HG03066 (cell line): ENCODE results near the gene KYNU.
"Not testable (repeated sequence)": the region's sequence is repeated elsewhere in the genome, so short reads cannot be mapped to it uniquely, and the experiment has no call there.

Experiments
- ATAC-seq: cut with Tn5 transposase; IDR thresholded peaks from one replicate; pipeline ENCODE4 v1.9.1; 2021; ENCODE audit warnings: low read depth; ENCODE audit not compliant: unreplicated experiment

KYNU gene

DNA sequence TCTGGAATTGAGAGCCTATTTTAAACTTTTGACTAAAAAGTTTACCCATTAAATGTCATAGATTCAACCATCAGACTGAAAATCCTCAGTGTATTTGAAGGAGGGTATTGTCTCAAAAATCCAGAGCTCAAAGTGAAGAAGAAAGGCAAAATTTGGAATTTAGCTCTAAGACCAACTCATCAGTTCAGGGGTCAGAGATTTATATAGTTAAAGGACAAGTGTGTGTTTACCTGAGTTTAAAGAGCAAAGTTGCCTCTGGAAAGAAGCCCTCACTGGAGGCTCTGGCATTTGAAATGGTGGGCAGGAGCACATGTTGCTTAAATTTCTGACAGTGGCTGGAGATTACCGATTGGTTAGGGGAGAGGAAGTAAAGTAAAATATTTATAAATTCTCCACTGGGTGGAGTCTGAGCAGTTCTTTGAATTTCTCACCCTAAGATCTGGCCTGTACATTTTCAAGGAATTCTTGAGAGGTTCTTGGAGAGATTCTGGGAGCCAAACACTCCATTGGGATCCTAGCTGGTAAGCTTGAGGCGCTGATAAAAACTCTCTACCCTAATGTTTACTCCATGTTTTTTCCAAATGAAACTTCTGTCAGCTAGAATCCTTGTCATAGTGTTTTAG lies at the start of gene KYNU:
KYNU (plus strand) TSS at position 449 of the 623 bp plus-strand sequence. CDS start 7,704 bp downstream, outside the sequence.
- peak; percentile 69 for ATAC-seq

DNA sequence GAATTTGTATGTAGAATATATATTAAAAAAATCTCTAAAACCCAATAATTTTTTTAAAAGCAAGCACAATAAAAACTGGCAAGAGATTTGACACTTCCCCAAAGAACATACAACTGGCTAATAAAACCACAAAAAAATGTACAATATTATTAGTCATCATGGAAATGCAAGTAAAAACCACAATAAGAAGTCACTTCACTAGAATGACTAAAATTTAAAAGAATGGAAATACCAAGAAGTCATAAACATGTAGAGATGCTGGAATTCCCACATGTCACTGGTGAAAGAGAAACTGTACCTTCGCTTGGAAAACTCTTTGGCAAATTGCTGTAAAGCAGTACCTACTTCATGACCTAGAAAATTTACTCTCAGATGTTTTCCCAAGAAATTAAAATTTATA lies 43.4 kb upstream of the KYNU start:
- ATAC-seq: no peak

DNA sequence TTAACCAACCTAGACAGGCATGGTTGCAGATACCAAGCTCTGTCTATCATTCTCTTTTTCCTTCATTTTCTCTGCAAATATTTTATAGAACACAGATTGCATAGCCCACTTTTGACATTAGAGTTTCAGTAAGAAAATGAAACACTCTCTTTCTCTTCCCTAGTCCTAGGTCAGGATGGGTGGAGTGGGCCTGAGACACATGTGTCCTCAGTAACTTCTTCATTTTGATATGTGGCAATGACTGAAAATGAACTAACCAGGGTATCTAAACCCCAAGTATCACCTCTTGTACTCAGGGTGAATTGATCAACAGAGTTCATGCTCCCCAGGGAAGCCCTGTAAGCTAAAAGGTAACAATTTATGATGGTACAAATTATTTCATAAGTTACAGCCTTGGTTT lies 37.0 kb upstream of the KYNU start:
- no peak for ATAC-seq

DNA sequence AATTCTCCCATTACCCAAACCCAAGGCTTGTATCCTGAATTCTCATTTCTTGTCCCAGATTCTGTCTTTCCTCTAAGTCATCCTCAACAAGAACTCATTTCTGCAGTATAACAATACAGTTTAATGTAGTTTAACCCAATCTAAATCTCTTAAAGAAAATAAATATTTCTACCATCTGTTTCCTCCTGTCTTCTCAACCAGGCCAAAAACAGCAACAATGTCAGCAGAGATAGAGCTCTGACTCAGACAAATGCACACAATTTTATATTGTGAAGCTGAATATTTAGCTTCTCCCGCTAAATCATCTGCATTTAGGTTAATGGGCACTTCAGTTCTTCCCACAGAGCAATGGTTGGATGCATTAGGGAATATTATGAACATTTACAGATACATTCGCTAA lies 35.7 kb upstream of the KYNU start:
- ATAC-seq: no peak

DNA sequence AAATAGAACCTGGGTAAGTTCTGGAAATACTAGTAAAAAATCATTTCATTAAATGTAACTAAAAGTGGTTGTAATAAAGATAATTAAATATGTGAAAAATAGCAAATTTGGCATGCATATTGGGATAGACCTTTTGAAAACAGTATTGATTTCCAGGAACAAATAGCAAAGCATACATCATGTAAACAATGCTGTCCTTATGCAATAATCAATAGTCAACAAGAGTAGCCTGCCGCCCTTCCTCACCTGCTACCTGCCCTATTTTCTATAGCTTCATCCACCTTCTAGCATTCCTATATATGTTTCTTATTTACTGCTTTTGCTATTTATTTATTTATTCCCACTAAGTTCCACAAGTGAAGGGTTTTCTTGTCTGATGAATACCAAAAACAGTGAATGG lies 35.1 kb upstream of the KYNU start:
- ATAC-seq: no peak

DNA sequence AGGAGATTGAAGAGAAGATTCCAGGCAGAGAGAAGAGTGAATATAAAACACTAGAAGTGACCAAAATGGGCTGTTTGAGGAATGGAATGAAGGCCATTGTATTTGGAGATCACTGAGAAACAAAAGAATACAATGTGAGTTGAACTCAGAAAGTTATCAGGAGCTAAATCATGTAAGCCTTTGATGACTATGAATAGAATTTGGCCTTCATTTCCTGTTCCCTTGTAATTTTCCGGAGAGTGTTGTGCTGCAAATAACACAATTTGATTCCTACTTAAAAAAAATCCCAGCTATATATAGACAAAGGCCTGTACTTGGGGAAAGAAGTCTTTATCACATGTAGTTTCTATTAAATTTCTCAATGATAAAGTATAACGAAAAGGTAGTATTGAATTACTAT lies 33.7 kb upstream of the KYNU start:
- ATAC-seq: no peak

DNA sequence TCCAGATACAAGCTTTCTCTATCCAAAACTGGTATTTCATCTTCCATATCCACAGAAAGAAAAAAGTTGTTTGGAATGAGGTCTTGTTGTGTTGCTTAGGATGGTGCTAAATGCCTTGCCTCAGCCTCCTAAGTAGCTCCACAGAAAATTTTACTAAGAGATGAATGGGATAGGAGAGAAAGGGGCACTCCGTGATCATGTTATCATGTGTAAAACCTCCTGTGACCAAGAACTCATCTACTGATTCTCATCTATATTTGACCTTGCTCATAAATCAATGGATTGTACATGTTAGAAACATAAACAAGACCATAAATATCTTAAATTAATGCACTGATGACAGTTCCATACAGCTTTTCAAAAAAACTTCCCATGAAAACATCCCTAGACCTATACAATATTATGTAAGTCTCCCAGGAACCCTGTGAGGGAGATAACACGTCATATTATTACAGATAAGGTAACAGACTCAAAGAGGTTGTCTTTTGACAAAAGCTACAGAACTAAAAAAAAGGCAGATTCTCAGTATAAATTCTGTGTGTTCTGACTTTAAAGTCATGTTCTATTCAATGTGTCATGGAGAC lies 29.3 kb upstream of the KYNU start:
- no peak for ATAC-seq

DNA sequence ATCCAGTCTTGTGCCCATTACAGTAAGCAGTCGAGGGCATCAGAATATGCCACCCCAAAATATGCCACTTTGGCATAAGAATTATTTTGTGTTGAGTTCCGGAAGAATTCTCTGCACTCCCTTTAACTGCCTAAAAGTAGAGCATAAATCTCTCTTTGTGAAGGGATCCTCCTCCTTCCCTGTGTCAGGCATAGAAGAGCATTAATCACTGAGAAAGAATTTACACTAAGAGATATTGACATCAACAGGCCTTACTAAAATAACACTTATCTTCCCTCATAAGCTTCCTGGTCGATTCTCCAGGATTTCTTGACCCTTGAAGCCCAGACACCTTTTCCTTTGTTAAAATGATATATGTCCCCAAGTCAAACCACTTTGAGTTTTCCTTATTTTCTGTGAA lies 27.6 kb upstream of the KYNU start:
- no peak for ATAC-seq

DNA sequence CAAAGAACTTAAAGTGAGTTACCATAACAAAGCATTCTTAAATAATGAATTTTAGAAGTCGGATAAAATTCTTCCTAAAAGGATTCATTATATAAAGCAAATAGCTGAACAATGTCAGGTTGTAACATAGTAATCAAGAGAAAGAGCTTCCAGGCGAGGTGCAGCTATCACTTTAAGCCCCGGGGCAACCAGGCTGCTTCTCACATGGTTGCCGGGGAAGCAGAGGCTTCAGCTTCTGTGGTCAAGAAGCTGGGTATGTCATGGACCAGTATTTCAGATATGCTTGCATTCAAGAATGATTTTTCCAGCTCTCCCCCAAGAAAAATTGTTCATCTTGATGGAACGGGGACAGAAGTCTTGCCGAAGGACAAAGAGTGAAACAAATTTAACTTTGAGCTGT lies 23.6 kb upstream of the KYNU start:
- ATAC-seq: no peak

DNA sequence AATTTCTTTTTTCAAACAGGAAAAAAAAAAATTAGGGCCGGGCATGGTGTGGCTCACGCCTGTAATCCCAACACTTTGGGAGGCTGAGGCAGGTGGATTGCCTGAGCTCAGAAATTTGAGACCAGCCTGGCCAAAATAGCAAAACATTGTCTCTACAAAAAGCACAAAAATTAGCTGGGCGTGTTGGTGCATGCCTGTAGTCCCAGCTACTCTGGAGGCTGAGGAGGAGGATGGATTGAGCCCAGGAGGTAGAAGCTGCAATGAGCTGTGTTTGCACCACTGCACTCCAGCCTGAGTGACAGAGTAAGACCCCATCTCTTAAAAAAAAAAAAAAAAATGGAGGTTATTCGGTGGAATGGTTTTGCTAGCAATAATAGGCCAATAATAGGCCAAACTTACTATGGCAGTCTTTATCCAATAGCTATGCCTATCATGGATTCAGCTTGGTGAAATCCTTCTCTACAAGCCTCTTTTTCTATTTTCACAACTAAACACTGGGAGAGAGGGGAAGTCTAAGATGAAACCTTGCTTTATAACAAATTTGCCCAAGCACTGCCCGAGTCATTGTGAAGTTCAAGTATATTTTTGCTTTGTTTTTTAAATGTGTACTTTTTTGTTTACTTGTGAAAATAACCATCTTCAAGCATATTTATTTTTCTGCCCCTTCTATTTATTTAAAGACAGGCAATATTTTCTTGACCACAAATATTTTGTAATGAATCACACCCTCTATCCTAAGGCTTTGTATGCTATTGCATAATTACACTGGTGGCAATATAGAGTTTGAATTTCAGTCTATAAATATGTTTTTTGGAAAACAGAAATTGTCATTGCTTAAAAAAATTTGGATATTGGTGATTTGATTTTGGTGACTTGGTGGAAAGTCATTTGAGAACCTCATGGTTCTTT lies 20.0 kb upstream of the KYNU start:
- ATAC-seq: no peak

DNA sequence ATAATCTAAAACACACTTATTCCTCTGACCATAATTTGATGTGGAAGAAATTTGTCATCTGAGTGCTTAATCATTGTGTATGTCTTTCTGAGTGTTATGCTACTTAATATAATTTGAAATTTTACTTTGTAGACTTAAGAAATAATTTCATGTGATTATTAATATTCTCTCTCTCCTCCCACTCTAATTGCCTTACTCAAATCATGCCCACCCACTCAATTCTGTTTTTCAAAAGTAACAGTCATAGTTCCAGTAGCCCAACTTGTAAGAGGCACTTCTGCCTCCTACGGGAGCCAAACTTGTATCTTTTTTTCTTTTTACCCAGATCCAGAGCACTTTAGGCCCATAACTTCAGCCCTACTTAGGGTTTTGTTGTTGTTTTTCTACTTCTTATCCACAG lies 18.5 kb upstream of the KYNU start:
- ATAC-seq: no peak

DNA sequence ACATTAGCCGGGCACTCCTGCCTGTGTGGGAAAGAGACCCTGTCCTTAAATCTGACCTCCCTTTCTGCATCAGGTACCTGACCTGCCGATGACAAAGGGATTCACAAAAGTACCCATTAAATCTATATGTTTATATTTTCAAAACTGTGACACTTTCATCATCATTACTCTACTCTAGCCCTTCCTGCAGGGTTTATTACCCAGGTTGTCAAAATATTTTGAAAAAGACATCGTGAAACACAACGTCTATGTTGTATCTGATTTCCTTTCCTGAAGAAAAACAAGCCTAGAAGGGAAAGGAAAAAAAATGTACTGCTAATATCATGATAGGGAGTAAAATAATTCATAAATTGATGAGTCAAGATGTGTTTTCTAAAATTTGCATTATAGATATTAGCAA lies 15.2 kb upstream of the KYNU start:
- ATAC-seq: no peak

DNA sequence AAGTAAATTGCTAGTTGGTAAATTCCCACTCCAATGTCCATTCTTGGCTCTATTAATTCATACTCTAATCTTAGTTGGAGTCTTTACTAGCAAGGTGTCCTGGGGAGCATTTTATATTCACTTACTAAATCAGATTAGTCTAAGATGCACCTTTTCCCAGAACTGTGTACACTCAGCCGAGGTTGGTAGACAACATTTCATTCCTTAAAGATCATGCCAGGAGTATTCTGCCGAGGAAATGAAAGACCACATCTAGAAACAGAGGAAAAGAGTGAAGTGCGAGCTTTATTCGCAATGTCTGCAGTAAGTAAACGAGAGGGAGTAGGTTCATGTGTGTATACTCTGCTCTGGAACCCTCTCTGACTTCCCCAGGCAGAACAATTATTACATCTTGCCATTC lies 14.6 kb upstream of the KYNU start:
- no peak for ATAC-seq

DNA sequence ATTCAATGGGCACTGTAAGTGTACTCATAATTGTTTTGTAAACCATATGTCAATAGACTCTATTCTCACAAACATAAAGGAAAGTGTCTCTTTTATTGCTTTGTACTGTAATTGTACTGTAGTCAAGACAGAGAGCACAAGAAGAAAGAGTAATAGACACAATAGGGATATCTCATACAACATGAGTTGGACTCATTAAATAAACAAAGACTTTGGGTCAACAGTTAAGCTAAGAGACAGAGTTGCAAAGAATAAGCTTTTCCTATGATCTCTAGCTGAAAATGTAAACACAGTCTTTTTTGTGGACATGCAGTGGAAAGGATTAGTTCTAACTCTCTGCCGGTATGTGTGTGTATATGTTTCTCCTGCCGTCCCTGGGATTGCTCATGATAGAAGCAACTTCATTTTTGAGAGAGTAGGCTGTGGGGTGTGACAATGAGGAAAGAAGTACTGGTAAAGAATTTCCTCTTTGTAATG lies 13.9 kb upstream of the KYNU start:
- no peak for ATAC-seq

DNA sequence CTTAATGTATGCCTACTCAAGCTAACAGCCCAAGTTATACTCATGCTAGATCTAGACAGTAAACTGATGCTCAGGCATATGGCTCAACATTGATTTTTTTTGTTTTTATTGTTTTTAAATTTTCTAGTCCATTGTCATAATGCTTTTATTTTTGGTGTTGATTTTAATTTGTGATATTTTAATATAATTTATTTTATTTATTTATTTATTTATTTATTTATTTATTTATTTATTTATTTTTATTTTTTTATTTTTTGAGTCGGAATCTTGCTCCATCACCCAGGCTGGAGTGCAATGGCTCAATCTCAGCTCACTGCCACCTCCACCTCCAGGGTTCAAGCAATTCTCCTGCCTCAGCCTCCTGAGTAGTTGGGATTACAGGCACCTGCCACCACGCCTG lies 12.9 kb upstream of the KYNU start:
- ATAC-seq: not testable (repeated sequence)

DNA sequence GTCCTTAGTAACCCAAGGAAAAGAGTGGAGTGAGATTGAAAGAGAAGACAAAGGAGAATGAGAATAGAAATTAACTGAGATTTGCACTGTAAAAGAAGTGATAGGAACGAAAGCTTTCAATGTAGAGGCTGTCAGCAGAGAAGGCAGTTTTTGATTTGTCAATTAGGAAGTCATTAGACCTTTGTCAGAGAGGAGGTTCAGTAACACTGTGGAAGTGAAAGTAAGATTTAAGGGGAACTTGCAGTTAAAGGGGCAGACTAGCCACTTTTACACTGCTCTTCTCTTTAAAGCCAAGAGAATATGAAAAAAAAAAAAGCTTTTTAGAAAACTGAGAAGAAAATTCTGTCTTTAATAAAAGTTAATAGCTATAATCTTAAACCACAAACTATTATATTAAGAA lies 11.5 kb upstream of the KYNU start:
- ATAC-seq: peak; percentile 95

DNA sequence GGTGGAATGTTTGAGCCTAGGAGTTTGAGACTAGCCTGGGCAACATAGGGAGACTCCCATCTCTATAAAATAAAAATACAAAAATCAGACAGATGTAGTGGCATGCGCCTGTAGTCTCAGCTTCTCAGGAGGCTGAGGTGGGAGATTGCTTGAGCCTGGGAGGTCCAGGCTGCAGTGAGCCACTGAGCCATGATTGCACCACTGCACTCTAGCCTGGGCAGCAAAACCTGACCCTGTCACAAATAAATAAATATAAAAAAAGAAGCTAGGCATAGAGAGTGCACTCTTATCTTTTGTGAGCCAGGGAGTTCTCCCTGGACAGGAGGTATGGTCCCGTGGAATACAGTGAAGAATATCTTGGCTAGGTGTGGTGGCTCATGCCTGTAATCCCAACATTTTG lies 11.0 kb upstream of the KYNU start:
- peak; percentile 23 for ATAC-seq

DNA sequence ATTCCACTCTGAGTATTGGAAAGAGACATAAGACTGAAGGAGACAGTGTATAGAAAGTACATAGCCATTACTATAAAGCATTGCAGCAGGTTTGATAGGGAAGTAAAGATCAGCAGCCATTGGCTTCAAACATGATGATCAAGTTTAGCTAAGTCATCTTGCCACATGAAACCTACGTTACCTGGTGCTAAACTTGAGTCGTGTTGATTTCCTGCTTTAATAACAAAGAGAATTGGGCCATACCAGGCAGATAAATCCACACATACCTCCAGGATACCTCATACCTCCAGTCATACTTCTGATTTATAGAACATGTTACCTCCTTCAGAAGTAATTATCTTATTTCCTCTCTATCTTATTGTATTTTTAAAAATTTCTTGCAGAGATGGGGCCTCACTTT lies 10.3 kb upstream of the KYNU start:
- no peak for ATAC-seq

DNA sequence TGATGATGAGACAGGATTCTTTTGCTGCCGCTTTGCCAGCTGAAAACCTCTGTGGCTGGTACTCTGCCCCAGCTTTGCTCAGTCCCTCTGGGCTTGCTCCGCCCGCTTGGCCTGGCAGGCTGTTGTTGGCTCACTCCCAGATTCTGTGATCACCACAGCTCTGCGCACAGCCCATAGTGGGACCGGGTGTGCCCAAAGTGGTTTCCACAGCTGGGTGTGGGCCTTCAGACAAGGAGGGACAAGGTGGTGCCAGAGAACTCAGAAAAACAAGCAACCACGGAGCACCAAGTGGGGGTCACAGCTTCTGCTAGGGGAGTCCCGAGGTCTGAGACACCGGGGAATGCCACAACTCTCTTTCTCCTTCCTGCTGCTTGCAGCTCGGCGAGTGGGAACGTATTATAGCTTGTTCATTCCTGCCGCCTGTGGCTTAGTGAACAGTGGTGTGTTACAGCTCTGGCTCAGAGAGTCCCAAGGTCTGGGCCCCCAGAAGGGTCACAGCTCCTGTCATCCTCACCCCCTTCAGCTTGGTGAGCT lies 9.2 kb upstream of the KYNU start:
- no peak for ATAC-seq

DNA sequence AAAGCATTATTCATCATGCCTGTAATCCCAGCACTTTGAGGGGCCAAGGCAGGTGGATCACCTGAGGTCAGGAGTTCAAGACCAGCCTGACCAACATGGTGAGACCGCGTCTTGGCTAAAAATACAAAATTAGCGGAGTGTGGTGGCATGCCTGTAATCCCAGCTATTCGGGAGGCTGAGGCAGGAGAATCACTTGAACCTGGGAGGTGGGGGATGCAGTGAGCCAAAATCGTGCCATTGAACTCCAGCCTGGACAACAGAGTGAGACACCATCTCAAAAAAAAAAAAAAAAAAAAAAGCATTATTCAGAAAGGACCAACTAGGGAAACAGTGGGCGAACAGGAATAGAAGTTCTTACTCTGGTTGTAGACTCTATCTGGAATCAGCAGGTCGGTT lies 8.4 kb upstream of the KYNU start:
- ATAC-seq: not testable (repeated sequence)

DNA sequence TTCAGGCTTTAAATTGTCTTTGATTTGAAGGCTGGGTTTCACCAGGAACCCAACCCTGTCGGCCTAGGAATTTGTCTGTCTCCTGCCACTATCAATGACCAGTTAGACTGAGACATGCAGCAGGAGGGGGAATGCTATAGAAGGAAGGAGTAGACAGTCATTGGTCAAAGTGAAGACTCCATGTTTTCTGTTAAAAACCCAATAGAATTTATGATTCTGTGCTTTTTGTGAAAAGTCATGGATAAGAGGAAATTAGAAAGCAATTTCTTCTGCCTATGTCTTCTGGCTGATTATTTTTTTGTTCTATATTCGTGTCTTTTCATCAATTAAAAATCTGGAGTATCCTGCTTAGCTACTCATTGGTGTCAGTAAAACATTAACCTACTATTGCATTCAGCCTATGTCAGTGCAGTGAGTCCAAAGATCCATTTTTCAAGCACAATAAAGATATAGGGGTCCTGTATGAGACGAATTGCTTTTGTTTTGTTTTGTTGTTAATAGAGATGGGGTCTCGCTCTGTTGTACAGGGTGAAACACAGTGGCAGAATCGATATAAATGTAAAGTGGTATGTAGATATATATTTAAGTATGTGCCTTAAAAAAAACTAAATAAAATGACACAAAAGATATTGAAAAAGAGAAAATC lies 7.9 kb upstream of the KYNU start:
- ATAC-seq: no peak
